Neural cell (in vitro differentiated cells): Measurements from ENCODE around the gene PLEKHM3. TPM values are rescaled to one million over a fixed set of nuclear protein-coding genes. Genes with fewer than 3 reads are reported as not detected.

Source experiments
- H2AFZ ChIP-seq: fragments of 200-600, 300-800 bp; sonication (generic), shearing (Covaris generic); 2 replicates; pipeline ENCODE4 v1.6.0; 2014; ENCODE audit warnings: low read depth, mild to moderate bottlenecking, antibody characterized with exemption, low read length, moderate library complexity
- H3F3A ChIP-seq: fragments of 200-600 bp; shearing (Covaris generic); 2 replicates; pipeline ENCODE4 v1.6.1; 2016; ENCODE audit warnings: mild to moderate bottlenecking, moderate library complexity, mixed read lengths, antibody characterized with exemption, low read length; ENCODE audit not compliant: insufficient read depth, poor library complexity, severe bottlenecking
- H3K27ac ChIP-seq: fragments of 200-600, 300-800 bp; sonication (generic), shearing (Covaris generic); 2 replicates; pipeline ENCODE4 v1.5.1; 2014; ENCODE audit warnings: mild to moderate bottlenecking, low read length, moderate library complexity
- H3K27me3 ChIP-seq: fragments of 300-800, 200-600 bp; sonication (generic), shearing (Covaris generic); 2 replicates; pipeline ENCODE4 v1.6.0; 2014; ENCODE audit warnings: mild to moderate bottlenecking, low read depth, low read length, moderate library complexity; ENCODE audit not compliant: insufficient read depth
- H3K36me3 ChIP-seq: fragments of 300-800, 200-600 bp; sonication (generic), shearing (Covaris generic); 2 replicates; pipeline ENCODE4 v1.5.1; 2014; ENCODE audit warnings: mild to moderate bottlenecking, antibody characterized with exemption, low read length, moderate library complexity; ENCODE audit not compliant: insufficient read depth
- H3K4me2 ChIP-seq: fragments of 300-800, 200-600 bp; sonication (generic), shearing (Covaris generic); 2 replicates; pipeline ENCODE4 v1.6.0; 2014; ENCODE audit warnings: mild to moderate bottlenecking, low read length
- H3K4me3 ChIP-seq: fragments of 300-800, 200-600 bp; sonication (generic), shearing (Covaris generic); 2 replicates; pipeline ENCODE4 v1.5.1; 2014; ENCODE audit warnings: mild to moderate bottlenecking, low read length, moderate library complexity
- H3K79me2 ChIP-seq: fragments of 200-600 bp; shearing (Covaris generic); replicated peaks from 2 replicates; pipeline ENCODE4 v1.6.0; 2014; ENCODE audit warnings: mild to moderate bottlenecking, low read length, moderate library complexity; ENCODE audit not compliant: insufficient read depth
- H3K9ac ChIP-seq: fragments of 300-800, 200-600 bp; sonication (generic), shearing (Covaris generic); 2 replicates; pipeline ENCODE4 v1.6.1; 2016; ENCODE audit warnings: mild to moderate bottlenecking, low read length, mixed read lengths
- H3K9me2 ChIP-seq: fragments of 200-600 bp; shearing (Covaris generic); 2 replicates; pipeline ENCODE4 v1.6.1; 2016; ENCODE audit warnings: mild to moderate bottlenecking, low read length, mixed read lengths; ENCODE audit not compliant: insufficient read depth
- H3K9me3 ChIP-seq: fragments of 200-600, 300-800 bp; sonication (generic), shearing (Covaris generic); 2 replicates; pipeline ENCODE4 v1.6.1; 2016; ENCODE audit warnings: mild to moderate bottlenecking, mixed run types, low read length, moderate library complexity, mixed read lengths
- H4K20me1 ChIP-seq: fragments of 200-600 bp; shearing (Covaris generic); 2 replicates; pipeline ENCODE4 v1.6.1; 2016; ENCODE audit warnings: mild to moderate bottlenecking, mixed run types; ENCODE audit not compliant: insufficient read depth
- CTCF ChIP-seq: fragments of 450-650 bp; IDR thresholded peaks from 2 replicates; pipeline ENCODE4 v1.5.1; 2014; ENCODE audit warnings: antibody characterized with exemption, mild to moderate bottlenecking, moderate library complexity; ENCODE audit not compliant: poor library complexity, severe bottlenecking
- EP300 ChIP-seq: fragments of 450-650 bp; conservative IDR thresholded peaks from 2 replicates; pipeline ENCODE4 v1.6.1; 2014; ENCODE audit warnings: antibody characterized with exemption, mild to moderate bottlenecking, moderate library complexity; ENCODE audit not compliant: poor library complexity, severe bottlenecking
- EZH2 ChIP-seq: fragments of 200-600, 300-800 bp; shearing (Covaris generic), sonication (generic); IDR thresholded peaks from 2 replicates; pipeline ENCODE4 v1.6.1; 2014; ENCODE audit warnings: antibody characterized with exemption, low read length, borderline replicate concordance, mild to moderate bottlenecking; ENCODE audit not compliant: insufficient read depth, poor library complexity, severe bottlenecking
- MXI1 ChIP-seq: fragments of 450-650 bp; conservative IDR thresholded peaks from 2 replicates; pipeline ENCODE4 v1.6.1; 2014; ENCODE audit warnings: antibody characterized with exemption, mild to moderate bottlenecking; ENCODE audit not compliant: poor library complexity, severe bottlenecking
- POLR2AphosphoS5 ChIP-seq: IDR thresholded peaks from 2 replicates; pipeline ENCODE4 v1.6.1; 2012
- RAD21 ChIP-seq: fragments of 450-650 bp; conservative IDR thresholded peaks from 2 replicates; pipeline ENCODE4 v1.6.1; 2014; ENCODE audit warnings: antibody characterized with exemption, mild to moderate bottlenecking, moderate library complexity
- REST ChIP-seq: IDR thresholded peaks from 2 replicates; pipeline ENCODE4 v1.6.1; 2012; ENCODE audit warnings: borderline replicate concordance
- SMC3 ChIP-seq: fragments of 450-650 bp; conservative IDR thresholded peaks from 2 replicates; pipeline ENCODE4 v1.6.1; 2014; ENCODE audit warnings: antibody characterized with exemption, mild to moderate bottlenecking, moderate library complexity; ENCODE audit not compliant: poor library complexity
- TAF1 ChIP-seq: IDR thresholded peaks from 2 replicates; pipeline ENCODE4 v1.6.1; 2012; ENCODE audit warnings: low read depth
- polyA plus RNA-seq: library from polyadenylated mRNA; depleted of rRNA; stranded (reverse); fragments of >200 nt; gene quantifications from 2 replicates; pipeline ENCODE4 v1.2.3, GENCODE V29; 2014

The PLEKHM3 gene
- polyA plus RNA-seq, 1 donor from 2014 or later: 13.4 TPM

GRCh38 chr2:207937253-207937652 lies 88.1 kb downstream of the PLEKHM3 start (continued):
- TF ChIP-seq MXI1 (no peak), TAF1 (no peak)

GRCh38 chr2:207936380-207936779 lies 88.9 kb downstream of the PLEKHM3 start:
- no peak overlapping the region for H3K4me3 ChIP-seq
- no peak overlapping the region for H3K4me2 ChIP-seq
- no peaks in the 10 kb centered on the region for H3K9me3 ChIP-seq
- H4K20me1 ChIP-seq: no peaks in the 10 kb centered on the region
- H3K9me2 ChIP-seq: no peaks in the 10 kb centered on the region
- no peak overlapping the region for H3K9ac ChIP-seq
- no peaks in the 10 kb centered on the region for H3F3A ChIP-seq
- TF ChIP-seq CTCF: no peak
- TF ChIP-seq EP300: no peak
- TF ChIP-seq TAF1: no peak
- no peak for TF ChIP-seq SMC3
- TF ChIP-seq REST: no peak
- TF ChIP-seq RAD21: no peak
- no peak for TF ChIP-seq MXI1
- TF ChIP-seq POLR2AphosphoS5: no peak
- TF ChIP-seq EZH2: no peak
- H3K27me3 ChIP-seq: no peaks in the 10 kb centered on the region
- H2AFZ ChIP-seq: no peak overlapping the region
- no peaks in the 10 kb centered on the region for H3K79me2 ChIP-seq
- no peak overlapping the region for H3K27ac ChIP-seq
- no peaks in the 10 kb centered on the region for H3K36me3 ChIP-seq

GRCh38 chr2:207935991-207936370 lies 89.3 kb downstream of the PLEKHM3 start:
- no peak overlapping the region for H3K4me2 ChIP-seq
- H3K4me3 ChIP-seq: no peak overlapping the region
- no peaks in the 10 kb centered on the region for H3K27me3 ChIP-seq
- no peak overlapping the region for H3K9ac ChIP-seq
- no peak overlapping the region for H2AFZ ChIP-seq
- no peaks in the 10 kb centered on the region for H4K20me1 ChIP-seq
- no peak overlapping the region for H3K27ac ChIP-seq
- no peaks in the 10 kb centered on the region for H3K9me3 ChIP-seq
- no peaks in the 10 kb centered on the region for H3K79me2 ChIP-seq
- no peaks in the 10 kb centered on the region for H3K36me3 ChIP-seq
- H3K9me2 ChIP-seq: no peaks in the 10 kb centered on the region
- no peaks in the 10 kb centered on the region for H3F3A ChIP-seq
- no peak for TF ChIP-seq EP300
- no peak for TF ChIP-seq SMC3
- no peak for TF ChIP-seq CTCF
- no peak for TF ChIP-seq EZH2
